ENCODE data around the gene TSPAN3.

Gene TSPAN3

DNA sequence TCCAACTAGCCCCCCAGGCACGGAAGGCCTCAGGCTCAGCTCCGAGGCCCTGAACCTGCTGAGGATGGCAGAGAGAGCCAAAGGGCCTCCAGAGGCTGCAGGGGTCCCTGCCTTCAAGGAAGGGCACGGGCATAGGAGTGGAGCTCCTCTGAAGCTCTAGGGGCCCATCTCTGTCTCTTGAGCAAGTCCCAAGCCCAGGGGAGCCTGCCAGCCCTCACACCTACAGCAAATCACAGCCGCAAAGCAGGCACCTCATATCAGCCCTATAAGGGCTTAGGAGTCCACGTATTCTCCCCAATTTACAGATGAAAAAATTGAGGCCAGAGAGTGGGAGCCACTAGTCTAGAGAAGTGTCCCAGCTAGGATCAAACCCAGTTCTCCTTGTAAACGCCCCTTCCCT is 61.7 kb downstream of the TSPAN3 start:
- no peaks in the 10 kb centered on the region for H3K79me1 ChIP-seq (ENCODE audit: low read depth, low read length)
- WGBS, 2 donors (ENCODE audit: extremely low coverage in 2 of 2, insufficient read length in 2 of 2, insufficient replicate concordance in 1 of 2): no CpG with 5 or more reads among the region's 6 CpGs
- H3K9ac ChIP-seq (ENCODE audit: low read depth, low read length, poor library complexity): no peak overlapping the region

DNA sequence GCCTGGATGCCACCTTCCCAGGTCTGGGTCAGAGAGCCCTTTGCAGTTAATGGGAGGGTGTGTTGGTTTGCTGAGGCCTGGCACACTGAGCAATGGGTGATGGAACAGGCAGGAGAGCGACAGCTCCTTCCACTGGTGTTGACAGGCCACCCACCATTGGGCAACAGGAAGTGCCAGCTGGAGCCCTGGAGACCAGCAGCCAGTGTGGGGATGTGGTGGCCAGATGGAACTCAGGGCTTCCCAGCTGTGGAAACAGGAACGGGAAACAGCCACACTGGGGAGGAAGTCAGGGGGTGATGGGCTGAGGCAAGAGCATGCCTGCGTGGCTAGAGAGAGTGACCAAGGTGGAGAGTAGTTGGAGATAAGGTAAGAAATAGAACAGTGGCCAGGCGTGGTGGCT is 66.7 kb downstream of the TSPAN3 start:
- Histone ChIP-seq H3K9ac (ENCODE audit: low read depth, low read length, poor library complexity) (no peak overlapping the region), H2BK120ac (ENCODE audit: low read depth, low read length) (no peak overlapping the region), H3K14ac (ENCODE audit: low read length) (no peak overlapping the region), H3K4me1 (ENCODE audit: control insufficient read depth in 2 of 2, insufficient read depth in 1 of 2, low read depth in 1 of 2, low read length in 2 of 2) (no peaks in the 10 kb centered on the region), H2BK5ac (ENCODE audit: low read length) (no peak overlapping the region), H4K8ac (ENCODE audit: low read depth, low read length) (no peak overlapping the region), H3K27ac (replicated peaks; ENCODE audit: low read length) (no peak overlapping the region), H3K36me3 (replicated peaks in 1 of 2; ENCODE audit: control insufficient read depth in 2 of 2, insufficient read depth in 2 of 2, low read length in 2 of 2) (no peaks in the 10 kb centered on the region), H3K9me3 (replicated peaks in 1 of 2; ENCODE audit: control insufficient read depth in 2 of 2, insufficient read depth in 1 of 2, low read depth in 1 of 2, low read length in 2 of 2) (no peaks in the 10 kb centered on the region), H3K4me2 (ENCODE audit: insufficient read depth, low read length, poor library complexity, severe bottlenecking) (no peak overlapping the region), H3K23ac (ENCODE audit: low read depth, low read length, poor library complexity) (no peak overlapping the region), H3K4ac (ENCODE audit: low read length) (no peak overlapping the region), H3K4me3 (ENCODE audit: low read length in 2 of 2) (no peak overlapping the region), H2BK12ac (ENCODE audit: low read length) (no peak overlapping the region), H4K91ac (ENCODE audit: low read depth, low read length, poor library complexity) (no peak overlapping the region), H2BK15ac (ENCODE audit: low read length) (no peak overlapping the region), H3K27me3 (ENCODE audit: control insufficient read depth in 3 of 3, insufficient read depth in 3 of 3, low read depth in 1 of 3, low read length in 3 of 3) (peaks cover 0 to 52% (median 0%) of the 10 kb centered on the region in 3 experiments), H2AK5ac (ENCODE audit: low read depth, low read length) (no peak overlapping the region), H3K79me1 (ENCODE audit: low read depth, low read length) (no peaks in the 10 kb centered on the region), H3K18ac (ENCODE audit: low read length) (no peak overlapping the region), H2AFZ (ENCODE audit: low read length) (no peak overlapping the region)
- WGBS, 2 donors (ENCODE audit: extremely low coverage in 2 of 2, insufficient read length in 2 of 2, insufficient replicate concordance in 1 of 2): no CpG with 5 or more reads among the region's 4 CpGs
- no peak for DNase-seq (ENCODE audit: low spot score)

More for the DNA sequence above, 61.7 kb downstream of the TSPAN3 start:
- no peak overlapping the region for H4K8ac ChIP-seq (ENCODE audit: low read depth, low read length)
- H3K36me3 ChIP-seq (replicated peaks in 1 of 2; ENCODE audit: control insufficient read depth in 2 of 2, insufficient read depth in 2 of 2, low read length in 2 of 2): no peaks in the 10 kb centered on the region
- no peak overlapping the region for H2BK15ac ChIP-seq (ENCODE audit: low read length)
- no peak overlapping the region for H3K4ac ChIP-seq (ENCODE audit: low read length)
- H2AFZ ChIP-seq (ENCODE audit: low read length): no peak overlapping the region
- no peak overlapping the region for H2BK5ac ChIP-seq (ENCODE audit: low read length)
- peak overlapping the region; percentile 32 for H2AK5ac ChIP-seq (ENCODE audit: low read depth, low read length)
- peak overlapping the region; percentile 55 for H3K18ac ChIP-seq (ENCODE audit: low read length)
- H3K14ac ChIP-seq (ENCODE audit: low read length): no peak overlapping the region
- no peak overlapping the region for H3K4me3 ChIP-seq (ENCODE audit: low read length in 2 of 2)
- H2BK120ac ChIP-seq (ENCODE audit: low read depth, low read length): no peak overlapping the region
- H2BK12ac ChIP-seq (ENCODE audit: low read length): no peak overlapping the region
- H3K27me3 ChIP-seq (ENCODE audit: control insufficient read depth in 3 of 3, insufficient read depth in 3 of 3, low read depth in 1 of 3, low read length in 3 of 3): peaks cover 0 to 39% (median 0%) of the 10 kb centered on the region in 3 experiments
- no peak overlapping the region for H4K91ac ChIP-seq (ENCODE audit: low read depth, low read length, poor library complexity)
- H3K4me2 ChIP-seq (ENCODE audit: insufficient read depth, low read length, poor library complexity, severe bottlenecking): no peak overlapping the region
- no peak overlapping the region for H3K27ac ChIP-seq (replicated peaks; ENCODE audit: low read length)
- peaks cover 0 to 2% of the 10 kb centered on the region in 2 donors for H3K9me3 ChIP-seq (replicated peaks in 1 of 2; ENCODE audit: control insufficient read depth in 2 of 2, insufficient read depth in 1 of 2, low read depth in 1 of 2, low read length in 2 of 2)
- DNase-seq (ENCODE audit: low spot score): no peak
- no peak overlapping the region for H3K23ac ChIP-seq (ENCODE audit: low read depth, low read length, poor library complexity)
- H3K4me1 ChIP-seq (ENCODE audit: control insufficient read depth in 2 of 2, insufficient read depth in 1 of 2, low read depth in 1 of 2, low read length in 2 of 2): no peaks in the 10 kb centered on the region

DNA sequence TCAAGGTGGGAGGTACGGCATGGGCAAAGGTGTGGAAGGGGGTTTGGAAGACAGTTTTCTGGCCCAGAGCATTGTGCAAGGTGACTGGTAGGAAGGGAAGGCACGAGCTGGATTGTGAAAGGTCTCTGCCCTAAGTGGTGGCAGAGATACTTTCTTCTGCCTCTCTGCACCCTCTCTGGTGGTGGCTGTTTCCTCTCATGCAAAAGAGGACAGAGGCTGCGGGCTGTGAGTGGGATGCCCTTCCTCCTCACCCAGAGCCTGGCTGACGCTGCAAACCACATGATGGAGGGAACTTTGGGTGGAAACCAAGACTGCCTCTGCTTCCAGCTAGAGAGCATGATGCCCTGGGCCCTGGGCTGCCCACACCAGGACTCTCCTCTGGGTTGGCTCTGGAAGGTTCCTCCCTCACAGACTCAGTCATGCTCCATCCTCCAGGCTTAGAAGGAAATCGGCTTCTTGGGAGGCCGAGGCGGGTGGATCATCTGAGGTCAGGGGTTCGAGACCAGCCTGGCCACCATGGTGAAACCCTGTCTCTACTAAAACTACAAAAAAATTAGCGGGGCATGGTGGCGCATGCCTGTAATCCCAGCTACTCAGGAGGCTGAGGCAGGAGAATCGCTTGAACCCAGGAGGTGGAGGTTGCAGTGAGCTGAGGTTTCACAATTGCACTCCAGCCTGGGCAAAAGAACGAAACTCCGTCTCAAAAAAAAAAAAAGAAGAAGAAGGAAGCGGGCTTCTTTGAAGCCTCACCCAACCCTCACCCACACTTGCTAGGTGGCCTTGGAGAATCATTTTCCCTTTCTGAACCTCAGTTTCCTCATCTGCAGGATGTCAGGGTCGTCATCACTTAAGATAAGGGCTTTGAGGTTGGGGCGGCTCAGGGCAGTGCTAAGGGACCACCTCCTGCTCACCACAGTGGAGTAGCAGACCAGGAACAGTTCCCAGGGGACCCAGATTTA is 67.7 kb downstream of the TSPAN3 start:
- no peak for DNase-seq (ENCODE audit: low spot score)
- no peak overlapping the region for H2BK120ac ChIP-seq (ENCODE audit: low read depth, low read length)
- no peak overlapping the region for H3K4ac ChIP-seq (ENCODE audit: low read length)
- no peaks in the 10 kb centered on the region for H3K4me1 ChIP-seq (ENCODE audit: control insufficient read depth in 2 of 2, insufficient read depth in 1 of 2, low read depth in 1 of 2, low read length in 2 of 2)
- no peak overlapping the region for H2BK12ac ChIP-seq (ENCODE audit: low read length)
- no peak overlapping the region for H4K8ac ChIP-seq (ENCODE audit: low read depth, low read length)
- no peak overlapping the region for H2BK5ac ChIP-seq (ENCODE audit: low read length)
- H3K4me2 ChIP-seq (ENCODE audit: insufficient read depth, low read length, poor library complexity, severe bottlenecking): no peak overlapping the region
- H3K23ac ChIP-seq (ENCODE audit: low read depth, low read length, poor library complexity): no peak overlapping the region
- H3K27ac ChIP-seq (replicated peaks; ENCODE audit: low read length): no peak overlapping the region
- no peaks in the 10 kb centered on the region for H3K36me3 ChIP-seq (replicated peaks in 1 of 2; ENCODE audit: control insufficient read depth in 2 of 2, insufficient read depth in 2 of 2, low read length in 2 of 2)
- H4K91ac ChIP-seq (ENCODE audit: low read depth, low read length, poor library complexity): no peak overlapping the region
- H3K18ac ChIP-seq (ENCODE audit: low read length): no peak overlapping the region
- WGBS, 2 donors (ENCODE audit: extremely low coverage in 2 of 2, insufficient read length in 2 of 2, insufficient replicate concordance in 1 of 2): no CpG with 5 or more reads among the region's 16 CpGs
- no peak overlapping the region for H3K4me3 ChIP-seq (ENCODE audit: low read length in 2 of 2)
- no peaks in the 10 kb centered on the region for H3K79me1 ChIP-seq (ENCODE audit: low read depth, low read length)
- H2AFZ ChIP-seq (ENCODE audit: low read length): no peak overlapping the region
- no peak overlapping the region for H2BK15ac ChIP-seq (ENCODE audit: low read length)
- H3K27me3 ChIP-seq (ENCODE audit: control insufficient read depth in 3 of 3, insufficient read depth in 3 of 3, low read depth in 1 of 3, low read length in 3 of 3): peaks cover 0 to 55% (median 0%) of the 10 kb centered on the region in 3 experiments
- no peak overlapping the region for H3K9ac ChIP-seq (ENCODE audit: low read depth, low read length, poor library complexity)
- no peak overlapping the region for H2AK5ac ChIP-seq (ENCODE audit: low read depth, low read length)
- H3K14ac ChIP-seq (ENCODE audit: low read length): no peak overlapping the region
- H3K9me3 ChIP-seq (replicated peaks in 1 of 2; ENCODE audit: control insufficient read depth in 2 of 2, insufficient read depth in 1 of 2, low read depth in 1 of 2, low read length in 2 of 2): no peaks in the 10 kb centered on the region

DNA sequence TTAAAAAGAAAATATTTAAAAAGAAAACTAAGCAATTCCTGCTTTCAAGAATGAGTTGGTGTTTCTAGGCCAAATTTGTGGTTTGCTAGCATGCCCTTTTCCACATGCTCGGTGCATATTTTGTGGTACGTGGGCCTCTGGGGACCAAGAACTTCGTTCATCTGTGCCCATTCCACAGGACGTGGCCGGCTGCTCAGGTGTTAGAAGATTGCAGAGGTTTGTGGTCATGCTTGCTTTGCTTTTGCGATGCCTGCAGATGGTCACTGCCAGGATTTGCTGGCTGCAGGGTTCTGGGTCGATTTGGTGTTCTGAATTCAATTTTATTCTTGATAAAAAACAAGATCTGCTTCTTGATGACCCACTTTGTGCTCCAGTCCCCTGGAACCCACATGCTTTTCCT is 68.5 kb downstream of the TSPAN3 start:
- Histone ChIP-seq H3K4me2 (ENCODE audit: insufficient read depth, low read length, poor library complexity, severe bottlenecking) (no peak overlapping the region), H3K4ac (ENCODE audit: low read length) (no peak overlapping the region), H2BK15ac (ENCODE audit: low read length) (no peak overlapping the region), H3K27ac (replicated peaks; ENCODE audit: low read length) (no peak overlapping the region), H3K4me1 (ENCODE audit: control insufficient read depth in 2 of 2, insufficient read depth in 1 of 2, low read depth in 1 of 2, low read length in 2 of 2) (no peaks in the 10 kb centered on the region), H2AFZ (ENCODE audit: low read length) (no peak overlapping the region), H2BK12ac (ENCODE audit: low read length) (no peak overlapping the region), H2AK5ac (ENCODE audit: low read depth, low read length) (no peak overlapping the region), H3K4me3 (ENCODE audit: low read length in 2 of 2) (no peak overlapping the region), H2BK5ac (ENCODE audit: low read length) (no peak overlapping the region), H2BK120ac (ENCODE audit: low read depth, low read length) (no peak overlapping the region), H4K8ac (ENCODE audit: low read depth, low read length) (no peak overlapping the region), H3K27me3 (ENCODE audit: control insufficient read depth in 3 of 3, insufficient read depth in 3 of 3, low read depth in 1 of 3, low read length in 3 of 3) (peaks cover 0 to 57% (median 0%) of the 10 kb centered on the region in 3 experiments), H3K79me1 (ENCODE audit: low read depth, low read length) (no peaks in the 10 kb centered on the region), H3K9ac (ENCODE audit: low read depth, low read length, poor library complexity) (no peak overlapping the region), H3K14ac (ENCODE audit: low read length) (no peak overlapping the region), H4K91ac (ENCODE audit: low read depth, low read length, poor library complexity) (no peak overlapping the region), H3K36me3 (replicated peaks in 1 of 2; ENCODE audit: control insufficient read depth in 2 of 2, insufficient read depth in 2 of 2, low read length in 2 of 2) (no peaks in the 10 kb centered on the region), H3K23ac (ENCODE audit: low read depth, low read length, poor library complexity) (no peak overlapping the region), H3K9me3 (replicated peaks in 1 of 2; ENCODE audit: control insufficient read depth in 2 of 2, insufficient read depth in 1 of 2, low read depth in 1 of 2, low read length in 2 of 2) (no peaks in the 10 kb centered on the region), H3K18ac (ENCODE audit: low read length) (no peak overlapping the region)
- no CpG with 5 or more reads among the region's 7 CpGs for WGBS, 2 donors (ENCODE audit: extremely low coverage in 2 of 2, insufficient read length in 2 of 2, insufficient replicate concordance in 1 of 2)
- no peak for DNase-seq (ENCODE audit: low spot score)

All from neuronal stem cell (in vitro differentiated cells).